ENCODE data around the gene BARX1.

GRCh38 chr9:93965830-93966577, 10.8 kb upstream of the BARX1 start:
- TF ChIP-seq POLR2A (IDR thresholded peaks at IDR 0.05) (no peak), CTCF (IDR thresholded peaks at IDR 0.05) (no peak)
